HG03469 (cell line): ENCODE measurements around the gene FOLR3.
"Not testable (repeated sequence)": the region's sequence is repeated elsewhere in the genome, so short reads cannot be mapped to it uniquely, and the experiment has no call there.

ENCODE experiments used
- ATAC-seq: cut with Tn5 transposase; IDR thresholded peaks from one replicate; pipeline ENCODE4 v1.9.1; 2021; ENCODE audit warnings: mild to moderate bottlenecking, moderate library complexity, moderate number of reproducible peaks; ENCODE audit not compliant: unreplicated experiment

The FOLR3 gene

DNA sequence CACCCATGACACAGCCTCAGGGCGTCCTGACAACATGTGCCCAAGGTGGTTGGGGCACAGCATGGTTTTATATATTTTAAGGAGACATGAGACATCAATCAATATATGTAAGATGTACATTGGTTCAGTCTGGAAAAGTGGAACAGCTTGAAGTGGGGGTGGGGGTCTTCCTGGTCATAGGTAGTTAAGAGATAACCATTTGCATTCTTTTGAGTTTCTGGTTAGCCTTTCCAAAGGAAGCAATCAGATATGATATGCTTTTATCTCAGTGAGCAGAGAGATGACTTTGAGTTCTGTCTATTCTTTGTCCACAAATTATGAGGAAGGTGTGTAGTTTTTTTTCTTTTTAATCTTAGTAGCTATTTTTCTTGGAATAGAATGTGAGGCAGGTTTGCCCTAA is 12.9 kb upstream of the FOLR3 start:
- no peak for ATAC-seq

DNA sequence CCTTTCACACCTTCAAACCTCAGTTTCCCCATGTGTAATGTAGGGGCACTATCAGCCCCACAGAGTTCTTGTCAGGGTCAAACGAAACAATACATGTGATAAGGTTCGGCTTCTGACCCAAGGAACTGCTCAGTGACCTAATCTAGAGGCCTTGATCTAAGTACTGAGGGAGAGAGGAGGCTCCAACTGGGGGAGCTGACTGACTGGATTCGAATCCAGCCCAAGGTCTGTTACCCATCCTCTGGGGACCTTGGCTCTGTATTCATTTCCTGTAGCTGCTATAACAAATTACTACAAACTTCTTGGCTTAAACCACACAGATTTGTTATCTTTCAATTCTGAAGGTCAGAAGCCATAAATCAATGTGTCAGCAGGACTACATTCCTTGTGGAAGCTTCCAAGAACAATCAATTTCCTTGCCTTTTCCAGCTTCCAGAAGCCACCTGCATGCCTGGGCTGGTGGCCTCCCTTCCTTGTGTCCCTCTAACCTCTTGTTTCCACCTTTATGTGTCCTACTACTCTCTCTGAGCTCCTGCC is 12.3 kb upstream of the FOLR3 start:
- no peak for ATAC-seq

DNA sequence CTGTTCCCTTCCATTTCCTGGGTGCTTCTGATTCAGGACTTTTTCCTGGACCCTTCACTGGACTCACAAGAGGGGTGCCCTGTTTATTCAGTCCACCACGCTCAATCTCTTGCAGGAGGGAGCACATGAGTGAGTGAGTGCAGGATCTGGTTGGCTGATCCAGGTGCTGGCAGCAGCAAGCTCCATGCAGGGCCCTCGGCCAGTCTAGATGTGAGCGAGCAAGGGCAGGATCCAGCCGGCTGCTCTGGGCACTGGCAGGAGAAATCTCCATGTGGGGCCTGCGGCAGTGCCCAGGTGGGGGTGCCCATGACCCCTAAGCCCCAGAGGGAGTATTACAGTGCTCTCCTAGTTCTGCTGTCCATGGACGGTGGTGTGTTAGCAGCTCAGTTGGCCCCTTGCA is 11.5 kb upstream of the FOLR3 start:
- no peak for ATAC-seq

DNA sequence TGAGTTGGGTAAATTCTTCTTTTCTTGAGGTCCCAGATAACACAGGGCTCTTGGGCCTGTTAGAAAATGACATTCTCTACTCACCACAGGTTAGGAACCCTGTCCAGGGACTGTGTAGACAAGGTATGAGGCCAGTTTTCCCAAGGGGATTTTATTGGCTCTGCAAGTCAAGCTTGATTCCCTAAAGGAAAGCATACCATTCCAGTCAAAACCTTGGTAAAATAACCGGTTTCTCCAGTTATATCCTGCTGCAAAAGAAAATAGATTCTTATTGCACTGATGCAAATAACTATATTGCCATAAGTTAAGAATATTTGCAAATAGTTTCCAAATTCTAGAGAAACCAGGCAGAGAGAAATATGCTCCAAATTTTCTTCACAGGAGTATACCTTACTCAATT is 9.6 kb upstream of the FOLR3 start:
- ATAC-seq: no peak

DNA sequence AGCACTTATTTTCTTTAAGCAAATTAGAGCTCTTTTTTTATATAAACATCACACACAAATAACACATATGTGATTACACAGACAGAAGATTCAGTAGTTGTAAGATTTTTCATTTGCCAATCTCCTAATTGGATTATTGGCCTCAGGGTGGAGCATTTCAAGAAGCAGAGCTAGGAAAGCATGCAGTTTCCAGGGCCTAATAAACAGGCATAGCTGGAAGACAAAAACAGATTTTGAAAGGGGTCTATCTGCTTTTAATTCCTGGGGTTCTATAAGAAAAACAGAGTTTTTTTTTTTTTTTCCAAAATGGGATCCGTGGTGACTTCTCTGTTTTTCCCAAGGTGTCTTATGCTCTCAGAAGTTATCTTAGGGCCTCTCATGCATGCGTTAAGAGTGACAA is 7.6 kb upstream of the FOLR3 start:
- no peak for ATAC-seq

DNA sequence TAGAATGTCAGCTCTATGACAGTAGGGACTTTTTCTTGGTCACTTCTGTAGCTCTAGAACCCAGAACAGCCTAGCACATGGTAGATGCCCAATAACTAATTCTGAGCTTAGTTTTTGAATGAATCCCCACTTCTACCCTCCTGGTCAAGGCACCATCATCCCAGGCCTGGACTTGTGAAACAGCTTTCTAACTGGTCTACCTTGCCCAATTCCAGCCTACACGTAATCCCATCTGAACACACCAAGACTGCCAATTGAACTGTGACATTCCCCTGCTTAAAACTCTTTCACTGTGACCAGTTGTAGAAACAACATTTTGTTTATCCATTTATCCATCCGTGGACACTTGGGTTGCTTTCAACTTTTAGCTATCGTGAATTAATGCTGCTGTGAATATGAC is 6.1 kb upstream of the FOLR3 start:
- no peak for ATAC-seq

DNA sequence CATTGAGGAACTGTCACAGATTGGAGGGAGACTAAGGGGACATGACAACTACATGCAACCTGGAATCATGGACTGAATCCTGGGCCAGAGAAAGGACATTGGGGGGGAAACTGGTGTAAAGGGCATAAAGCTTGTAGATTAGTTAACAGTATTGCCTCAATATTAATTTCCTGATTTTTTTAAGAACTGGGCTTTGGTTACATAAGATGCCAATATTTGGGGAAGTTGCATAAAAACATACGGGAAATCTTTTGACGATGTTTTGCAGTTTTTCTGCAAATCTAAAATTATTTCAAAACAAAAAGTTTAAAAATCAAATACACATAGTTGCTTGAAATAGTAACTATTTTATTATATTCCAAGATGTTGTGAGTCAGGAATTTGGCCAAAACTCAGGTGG is 2.9 kb upstream of the FOLR3 start:
- no peak for ATAC-seq

DNA sequence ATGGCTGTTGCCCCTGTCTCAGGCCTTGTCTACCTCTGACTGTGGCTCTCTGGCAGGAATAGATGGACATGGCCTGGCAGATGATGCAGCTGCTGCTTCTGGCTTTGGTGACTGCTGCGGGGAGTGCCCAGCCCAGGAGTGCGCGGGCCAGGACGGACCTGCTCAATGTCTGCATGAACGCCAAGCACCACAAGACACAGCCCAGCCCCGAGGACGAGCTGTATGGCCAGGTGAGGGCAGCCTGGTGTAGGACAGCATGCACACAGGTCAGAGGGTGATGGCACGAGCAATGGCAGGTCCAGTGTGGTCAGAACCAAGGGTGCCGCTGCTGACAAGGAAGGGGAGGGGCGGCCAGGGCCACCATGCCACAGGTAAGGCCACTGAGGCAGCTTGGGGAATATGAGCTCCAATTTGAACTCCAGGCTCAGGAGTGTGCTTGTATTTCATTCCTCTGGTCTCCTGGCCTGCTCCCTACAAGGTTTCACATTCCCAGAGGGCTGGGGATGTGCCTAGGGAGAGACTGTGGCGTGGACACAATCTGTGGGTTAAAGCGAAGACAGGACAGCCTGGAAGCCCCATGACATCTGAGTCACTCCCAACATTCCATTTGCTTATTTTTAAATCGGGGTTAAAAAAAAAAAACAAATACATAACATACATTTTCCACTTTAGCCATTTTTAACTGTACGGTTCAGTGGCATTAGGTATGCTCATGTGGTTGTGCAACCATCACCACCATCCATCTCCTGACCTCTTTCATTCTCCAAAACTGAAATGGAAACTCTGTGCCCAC is 562 bp downstream of the FOLR3 start:
- no peak for ATAC-seq

DNA sequence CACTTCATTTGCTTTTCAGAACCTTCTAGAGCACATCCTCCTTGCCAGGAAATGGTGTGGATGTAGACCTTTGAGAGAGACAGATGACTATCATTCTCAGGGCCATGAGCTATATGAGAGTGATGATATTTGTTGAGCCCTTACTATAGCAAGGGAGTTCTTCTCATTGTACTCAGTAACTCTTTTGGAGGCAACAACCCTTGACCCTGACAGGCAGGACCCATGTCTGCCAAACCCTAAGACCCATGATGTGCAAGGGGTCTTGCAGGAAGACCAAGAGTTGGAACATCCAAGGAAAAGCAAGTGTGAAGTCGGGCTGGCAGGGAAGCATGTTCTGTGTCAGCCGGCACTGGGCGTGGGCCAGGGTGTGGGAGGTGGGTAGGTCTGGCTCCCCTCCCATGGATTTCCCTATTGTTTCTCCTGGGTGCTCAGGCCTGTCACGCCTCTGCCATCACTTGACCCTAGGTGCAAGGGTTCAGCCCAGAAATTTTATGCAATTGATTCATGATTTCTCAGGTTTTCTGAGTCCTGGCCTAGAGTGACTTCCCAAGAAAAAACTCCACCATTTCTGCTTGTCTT is 1.2 kb downstream of the FOLR3 start:
- ATAC-seq: no peak

DNA sequence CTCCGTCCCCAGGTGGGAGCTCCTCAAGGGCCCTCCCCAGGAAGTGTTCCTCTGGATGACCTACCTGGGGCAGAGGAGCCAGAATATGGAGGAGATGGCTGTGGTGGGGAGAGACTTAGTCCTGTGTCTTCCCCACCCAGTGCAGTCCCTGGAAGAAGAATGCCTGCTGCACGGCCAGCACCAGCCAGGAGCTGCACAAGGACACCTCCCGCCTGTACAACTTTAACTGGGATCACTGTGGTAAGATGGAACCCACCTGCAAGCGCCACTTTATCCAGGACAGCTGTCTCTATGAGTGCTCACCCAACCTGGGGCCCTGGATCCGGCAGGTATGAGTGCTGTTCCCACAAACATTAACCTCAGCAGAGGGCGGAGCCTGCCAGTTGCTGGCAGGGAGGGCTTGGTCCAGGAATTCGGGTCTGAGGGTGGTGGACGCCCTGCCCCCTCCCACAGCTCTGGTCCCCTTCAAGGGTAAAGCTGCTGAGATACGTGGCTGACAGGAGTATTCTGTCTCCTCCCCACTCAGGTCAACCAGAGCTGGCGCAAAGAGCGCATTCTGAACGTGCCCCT is 3.4 kb downstream of the FOLR3 start:
- ATAC-seq: no peak

DNA sequence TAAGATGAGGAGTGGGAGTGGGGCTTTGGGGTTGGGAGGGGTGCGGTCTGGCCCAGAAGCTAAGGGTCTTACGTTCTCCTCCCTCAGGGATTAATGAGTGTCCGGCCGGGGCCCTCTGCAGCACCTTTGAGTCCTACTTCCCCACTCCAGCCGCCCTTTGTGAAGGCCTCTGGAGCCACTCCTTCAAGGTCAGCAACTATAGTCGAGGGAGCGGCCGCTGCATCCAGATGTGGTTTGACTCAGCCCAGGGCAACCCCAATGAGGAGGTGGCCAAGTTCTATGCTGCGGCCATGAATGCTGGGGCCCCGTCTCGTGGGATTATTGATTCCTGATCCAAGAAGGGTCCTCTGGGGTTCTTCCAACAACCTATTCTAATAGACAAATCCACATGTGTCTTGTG is 4.0 kb downstream of the FOLR3 start:
- ATAC-seq: no peak

DNA sequence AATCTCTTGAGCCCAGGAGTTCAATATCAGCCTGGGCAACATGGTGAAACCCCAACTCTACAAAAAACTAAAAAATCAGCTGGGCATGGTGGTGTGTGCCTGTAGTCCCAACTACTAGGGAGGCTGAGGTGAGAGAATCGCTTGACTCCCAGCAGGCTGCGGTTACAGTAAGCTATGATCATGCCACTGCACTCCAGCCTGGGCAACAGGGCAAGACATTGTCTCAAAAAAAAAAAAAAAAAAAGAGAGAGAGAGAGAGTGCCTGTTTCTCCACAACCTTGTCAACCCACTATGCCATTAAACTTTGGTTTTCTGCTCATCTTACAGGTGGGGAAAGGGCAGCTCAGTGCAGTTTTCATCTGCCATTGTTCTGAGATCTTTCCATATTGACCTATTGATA is 5.1 kb downstream of the FOLR3 start:
- no peak for ATAC-seq

DNA sequence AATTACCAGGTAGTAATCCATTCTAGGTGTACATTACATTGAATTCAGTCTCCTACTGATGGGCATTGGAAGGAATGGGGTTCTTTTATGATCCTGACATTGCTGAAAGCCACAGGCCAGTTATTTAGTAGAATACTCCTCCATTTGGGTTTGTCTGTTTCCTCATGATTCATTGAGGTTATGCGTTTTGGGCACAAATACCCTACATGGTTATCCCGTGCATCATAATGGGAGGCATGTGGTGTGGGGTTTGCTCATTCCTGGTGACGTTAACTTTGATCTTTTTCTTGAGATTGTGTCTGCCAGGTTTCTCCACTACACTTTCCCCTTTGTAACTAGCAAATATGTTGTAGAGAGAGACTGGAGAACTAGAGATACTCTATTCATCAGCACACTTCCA is 5.5 kb downstream of the FOLR3 start:
- no peak for ATAC-seq

DNA sequence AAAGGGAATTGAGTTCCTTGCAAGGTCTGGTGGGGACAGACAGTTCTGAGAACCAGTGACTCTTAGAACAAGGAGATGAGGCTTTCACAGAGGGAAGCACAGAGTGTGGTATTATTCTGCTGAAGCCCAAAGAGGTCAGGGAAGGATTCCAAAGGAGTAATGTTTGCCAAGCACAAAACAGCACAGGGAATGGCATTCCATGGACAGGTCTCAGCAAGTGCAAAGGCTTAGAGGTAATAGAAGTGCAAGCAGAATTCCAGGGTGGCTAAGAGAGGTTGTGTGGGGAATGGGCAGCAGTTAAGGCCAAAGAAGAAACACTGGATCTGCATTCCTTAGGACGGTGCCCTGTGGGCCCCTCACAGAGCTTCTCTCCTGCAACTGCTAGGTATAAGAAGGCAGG is 6.6 kb downstream of the FOLR3 start:
- not testable (repeated sequence) for ATAC-seq

DNA sequence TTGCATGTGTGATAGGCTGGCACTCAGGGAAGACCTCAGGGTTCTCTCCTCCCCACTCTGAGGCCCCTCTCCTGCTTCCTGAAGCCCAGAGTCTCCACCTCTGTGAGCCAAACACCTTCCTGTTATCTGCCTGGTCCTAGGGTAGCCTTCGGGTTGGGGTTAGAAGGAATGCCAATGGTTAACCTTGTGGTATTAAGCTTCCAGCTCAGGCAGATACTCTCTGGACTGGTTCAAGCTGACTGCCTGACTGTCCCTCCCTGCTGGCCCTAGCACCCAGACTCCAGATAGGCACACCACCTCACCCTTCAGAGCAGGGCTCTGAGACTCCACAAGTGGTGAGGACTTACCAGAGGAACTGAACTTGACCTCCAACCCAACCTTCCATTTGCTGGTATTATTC is 7.0 kb downstream of the FOLR3 start:
- not testable (repeated sequence) for ATAC-seq

DNA sequence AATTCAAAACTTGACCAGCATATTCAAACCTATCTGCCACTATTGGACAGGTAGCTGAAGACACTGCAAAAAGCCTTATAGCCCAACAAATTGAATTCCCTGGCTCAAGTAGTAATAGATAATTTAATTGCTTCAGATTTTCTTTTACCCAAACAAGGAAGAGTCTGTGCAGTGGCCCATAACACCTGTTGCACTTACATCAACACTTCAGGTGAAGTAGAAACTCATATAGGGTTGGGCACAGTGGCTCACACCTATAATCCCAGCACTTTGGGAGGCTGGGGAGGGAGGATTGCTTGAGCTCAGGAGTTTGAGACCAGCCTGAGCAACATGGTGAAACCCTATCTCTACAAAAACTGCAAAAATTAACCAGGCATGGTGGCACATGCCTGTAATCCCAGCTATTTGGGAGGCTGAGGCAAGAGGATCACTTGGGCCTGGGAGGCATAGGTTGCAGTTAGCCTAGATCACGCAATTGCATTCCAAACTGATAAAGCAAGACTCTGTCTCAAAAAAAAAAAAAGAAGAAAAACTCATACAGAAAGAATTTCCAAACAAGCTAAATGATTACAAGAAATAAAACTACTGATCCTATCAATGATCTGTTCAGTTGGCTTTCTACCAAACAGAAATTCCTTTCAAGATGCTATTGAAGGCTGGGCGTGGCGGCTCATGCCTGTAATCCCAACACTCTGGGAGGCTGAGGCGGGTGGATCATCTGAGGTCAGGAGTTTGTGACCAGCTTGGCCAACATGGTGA is 9.5 kb downstream of the FOLR3 start:
- ATAC-seq: no peak

DNA sequence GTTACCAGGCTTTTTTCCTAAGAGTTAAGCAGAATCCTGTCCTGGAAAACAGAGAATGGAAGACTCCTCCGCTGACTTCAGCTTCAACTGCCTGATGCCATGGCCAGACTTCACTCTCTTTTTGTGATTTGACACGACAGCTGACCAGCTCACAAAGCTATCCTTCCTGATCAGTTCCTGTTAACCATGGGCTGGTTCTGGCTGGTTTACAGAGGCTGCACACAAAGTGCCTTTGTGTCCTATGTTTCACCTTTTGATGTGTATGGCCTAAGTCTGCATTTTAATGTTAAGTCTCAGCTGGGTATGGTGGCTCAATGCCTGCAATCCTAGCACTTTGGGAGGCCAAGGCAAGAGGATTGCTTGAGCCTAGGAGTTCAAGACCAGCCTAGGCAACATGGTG is 11.1 kb downstream of the FOLR3 start:
- ATAC-seq: no peak

DNA sequence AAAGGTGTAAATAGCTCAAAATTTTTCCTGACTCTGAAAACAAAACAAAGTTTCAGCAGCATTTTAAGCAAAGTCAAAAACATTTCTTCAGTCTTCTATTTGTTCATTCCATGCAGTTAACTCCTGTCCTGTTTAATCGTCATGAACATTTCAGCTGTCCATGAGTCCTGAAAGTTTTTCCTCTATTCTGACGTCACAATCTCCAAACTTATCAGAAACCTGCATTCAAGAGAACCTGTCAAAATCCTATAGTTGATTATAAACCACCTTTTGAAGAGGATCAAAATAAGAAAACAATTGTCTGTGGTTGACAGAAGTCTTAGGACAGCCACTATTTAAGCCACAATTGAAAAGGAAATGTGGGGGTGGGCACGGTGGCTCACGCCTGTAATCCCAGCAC is 15.4 kb downstream of the FOLR3 start:
- no peak for ATAC-seq

DNA sequence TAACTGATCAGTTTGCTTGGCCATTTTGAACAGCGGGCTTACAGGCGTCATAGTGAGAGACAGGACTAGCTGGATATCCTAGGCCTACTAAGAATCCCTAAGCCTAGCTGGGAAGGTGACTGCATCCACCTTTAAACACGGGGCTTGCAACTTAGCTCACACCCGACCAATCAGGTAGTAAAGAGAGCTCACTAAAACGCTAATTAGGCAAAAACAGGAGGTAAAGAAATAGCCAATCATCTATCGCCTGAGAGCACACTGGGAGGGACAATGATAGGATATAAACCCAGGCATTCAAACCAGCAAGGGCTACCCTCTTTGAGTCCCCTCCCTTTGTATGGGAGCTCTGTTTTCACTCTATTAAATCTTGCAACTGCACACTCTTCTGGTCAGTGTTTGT is 18.3 kb downstream of the FOLR3 start:
- not testable (repeated sequence) for ATAC-seq

DNA sequence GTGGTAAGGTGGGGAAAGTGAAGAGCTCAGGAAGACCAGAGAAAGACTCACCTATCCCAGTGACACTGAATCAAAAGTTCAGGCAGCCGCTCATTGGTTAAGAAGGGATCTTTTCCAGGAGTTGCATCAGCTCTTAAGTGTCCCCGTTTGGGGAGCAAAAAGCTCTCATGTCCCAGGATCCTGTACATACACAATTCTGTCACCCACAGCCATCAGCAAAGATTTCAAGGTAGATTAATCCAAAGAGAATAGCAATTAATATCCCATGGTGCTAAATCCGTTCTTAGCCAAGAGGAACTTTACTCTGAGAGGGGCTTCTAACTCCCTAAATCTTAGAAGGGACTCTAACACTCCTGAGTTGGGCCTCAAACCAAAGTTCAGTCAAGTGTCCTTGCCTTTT is 19.3 kb downstream of the FOLR3 start:
- no peak for ATAC-seq

DNA sequence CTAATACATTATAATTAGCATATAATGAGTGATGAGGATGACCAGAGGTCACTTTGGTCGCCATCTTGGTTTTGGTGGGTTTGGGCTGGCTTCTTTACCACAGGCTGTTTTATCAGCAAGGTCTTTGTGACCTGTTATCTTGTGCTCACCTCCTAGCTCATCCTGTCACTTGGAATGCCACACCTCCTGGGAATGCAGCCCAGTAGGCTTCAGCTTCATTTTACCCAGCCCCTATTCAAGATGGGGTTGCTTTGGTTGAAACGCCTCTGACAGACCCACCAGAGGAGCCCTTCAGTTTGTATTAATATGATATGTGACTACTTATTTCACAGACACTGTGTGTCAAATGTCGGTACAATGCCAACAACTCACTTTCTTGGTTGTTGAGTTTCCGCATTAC is 20.2 kb downstream of the FOLR3 start:
- ATAC-seq: no peak

DNA sequence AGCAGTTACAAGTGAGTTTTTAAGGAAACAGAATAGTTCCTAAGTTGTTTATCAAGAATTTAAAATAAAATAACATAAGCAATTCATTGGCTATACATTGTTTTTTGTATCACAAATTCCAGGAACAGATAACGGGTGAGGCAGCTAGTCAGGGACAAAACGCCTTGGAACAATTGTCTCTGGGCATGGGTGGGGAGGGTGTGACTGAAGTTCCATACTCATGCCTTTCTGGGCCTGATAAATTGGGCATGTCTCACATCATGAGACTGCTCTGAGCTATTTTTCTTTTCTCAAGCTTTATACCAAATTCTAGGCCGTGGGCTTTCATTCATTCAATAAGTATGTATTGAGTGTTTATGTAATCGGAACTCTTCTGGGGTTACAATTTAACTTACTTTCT is 21.6 kb downstream of the FOLR3 start:
- ATAC-seq: no peak
